HG03103 (cell line): ENCODE measurements around the gene ASRGL1.
"Not testable (repeated sequence)": the region's sequence is repeated elsewhere in the genome, so short reads cannot be mapped to it uniquely, and the experiment has no call there.

Source experiments
- ATAC-seq: cut with Tn5 transposase; IDR thresholded peaks from one replicate; pipeline ENCODE4 v1.9.1; 2021; ENCODE audit warnings: low read depth; ENCODE audit not compliant: unreplicated experiment

Gene ASRGL1

GRCh38 chr11:62337303-62338181 lies at the start of gene ASRGL1:
Gene ASRGL1, plus strand, starts transcription at chr11:62337448. Its CDS starts 530 bp downstream, at chr11:62337978.
- ATAC-seq: no peak

DNA sequence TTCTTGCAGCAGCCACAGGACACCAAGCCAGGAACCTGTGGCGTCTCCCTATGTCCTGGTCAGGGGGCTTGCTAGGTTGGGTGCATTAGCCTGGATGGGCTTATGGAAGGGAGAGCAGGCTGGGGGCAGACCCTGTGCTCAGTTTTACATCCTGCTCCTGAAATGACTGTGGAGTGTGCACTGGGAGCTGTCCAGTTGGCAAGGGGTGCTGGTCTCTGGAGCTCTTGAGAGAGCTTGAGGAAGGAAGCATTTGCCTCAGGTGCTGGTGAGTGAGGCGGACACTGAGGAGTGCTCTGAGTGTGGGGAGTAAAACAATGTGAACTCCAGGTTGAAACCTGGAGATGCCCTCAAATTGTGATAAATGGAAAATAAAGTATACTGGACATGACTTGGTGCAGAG lies 41.7 kb upstream of the ASRGL1 start:
- no peak for ATAC-seq

DNA sequence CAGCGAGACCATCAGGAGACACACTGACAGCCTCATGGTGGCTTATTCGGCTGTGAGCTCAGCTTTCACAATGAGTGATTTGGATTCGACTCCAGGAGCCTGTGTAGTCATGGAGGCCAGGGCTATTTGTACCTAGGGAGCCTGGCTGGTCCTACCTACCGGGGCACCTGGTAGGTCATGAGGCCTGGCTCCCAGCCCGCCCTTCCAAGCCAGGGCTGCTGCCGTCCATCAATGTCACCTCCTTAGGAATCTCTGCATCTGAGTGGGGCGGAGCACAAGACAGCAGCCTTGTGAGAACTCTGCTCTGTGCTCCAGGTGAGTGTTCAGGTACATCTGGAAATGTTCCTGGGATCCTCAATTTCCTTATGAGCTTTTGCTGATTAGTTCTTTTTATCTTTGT lies 38.3 kb upstream of the ASRGL1 start, which contains the start of gene SCGB1D4:
Gene SCGB1D4, minus strand, starts transcription at position 101 of the 400 bp plus-strand sequence. Its CDS starts 65 bp downstream, at position 36.
- no peak for ATAC-seq

DNA sequence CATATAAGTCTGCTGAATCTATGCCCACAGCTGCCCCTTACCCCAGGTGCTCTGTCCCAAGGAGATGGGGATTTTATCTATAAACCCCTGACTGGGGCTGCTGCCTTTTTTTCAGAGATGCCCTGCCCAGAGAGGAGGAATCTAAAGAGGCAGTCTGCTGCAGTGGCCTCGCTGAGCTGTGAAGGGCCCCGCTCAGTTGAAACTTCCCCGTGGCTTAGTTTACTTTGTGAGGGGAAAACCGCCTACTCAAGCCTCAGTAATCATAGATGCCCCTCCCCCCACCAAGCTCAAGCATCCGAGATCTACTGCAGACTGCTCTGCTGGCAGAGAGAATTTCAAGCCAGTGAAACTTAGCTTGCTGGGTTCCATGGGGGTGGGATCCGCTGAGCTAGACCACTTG lies 31.0 kb upstream of the ASRGL1 start:
- ATAC-seq: no peak

- no peak for ATAC-seq
These were observed 29.3 kb upstream of the ASRGL1 start for GRCh38 chr11:62307950-62308349.

DNA sequence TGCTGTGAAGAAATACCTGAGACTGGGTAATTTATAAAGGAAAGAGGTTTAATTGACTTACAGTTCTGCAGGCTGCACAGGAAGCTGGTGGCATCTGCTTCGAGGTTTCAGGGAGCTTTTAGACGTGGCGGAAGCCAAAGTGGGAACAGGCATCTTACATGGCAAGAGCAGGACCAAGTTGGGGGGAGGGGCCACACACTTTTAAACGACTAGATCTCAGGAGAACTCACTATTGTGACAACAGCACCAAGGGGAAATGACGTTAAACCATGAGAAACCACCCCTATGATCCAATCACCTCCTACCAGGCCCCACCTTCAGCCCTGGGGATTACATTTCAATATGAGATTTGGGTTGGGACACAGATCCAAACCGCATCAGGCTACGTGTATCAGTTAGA lies 27.3 kb upstream of the ASRGL1 start:
- ATAC-seq: no peak

- ATAC-seq: no peak
These were observed 21.8 kb upstream of the ASRGL1 start for GRCh38 chr11:62315431-62315830.

DNA sequence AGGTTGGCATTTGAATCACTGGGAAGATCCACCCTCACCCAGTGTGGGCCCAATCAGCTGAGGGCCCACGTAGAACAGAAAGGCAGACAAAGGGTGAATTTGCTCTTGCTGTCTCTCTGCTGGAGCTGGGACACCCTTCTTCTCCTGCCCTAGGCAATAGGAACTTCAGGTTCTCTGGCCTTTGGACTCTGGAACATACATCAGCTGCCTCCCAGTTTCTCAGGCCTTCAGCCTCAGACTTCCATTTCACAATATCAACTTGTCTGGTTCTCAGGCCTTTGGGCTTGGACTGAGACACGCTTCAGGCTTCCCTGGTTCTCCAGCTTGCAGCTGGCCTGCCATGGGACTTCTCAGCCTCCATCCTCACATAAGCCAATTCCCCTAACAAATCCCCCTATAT lies 14.7 kb upstream of the ASRGL1 start:
- no peak for ATAC-seq

DNA sequence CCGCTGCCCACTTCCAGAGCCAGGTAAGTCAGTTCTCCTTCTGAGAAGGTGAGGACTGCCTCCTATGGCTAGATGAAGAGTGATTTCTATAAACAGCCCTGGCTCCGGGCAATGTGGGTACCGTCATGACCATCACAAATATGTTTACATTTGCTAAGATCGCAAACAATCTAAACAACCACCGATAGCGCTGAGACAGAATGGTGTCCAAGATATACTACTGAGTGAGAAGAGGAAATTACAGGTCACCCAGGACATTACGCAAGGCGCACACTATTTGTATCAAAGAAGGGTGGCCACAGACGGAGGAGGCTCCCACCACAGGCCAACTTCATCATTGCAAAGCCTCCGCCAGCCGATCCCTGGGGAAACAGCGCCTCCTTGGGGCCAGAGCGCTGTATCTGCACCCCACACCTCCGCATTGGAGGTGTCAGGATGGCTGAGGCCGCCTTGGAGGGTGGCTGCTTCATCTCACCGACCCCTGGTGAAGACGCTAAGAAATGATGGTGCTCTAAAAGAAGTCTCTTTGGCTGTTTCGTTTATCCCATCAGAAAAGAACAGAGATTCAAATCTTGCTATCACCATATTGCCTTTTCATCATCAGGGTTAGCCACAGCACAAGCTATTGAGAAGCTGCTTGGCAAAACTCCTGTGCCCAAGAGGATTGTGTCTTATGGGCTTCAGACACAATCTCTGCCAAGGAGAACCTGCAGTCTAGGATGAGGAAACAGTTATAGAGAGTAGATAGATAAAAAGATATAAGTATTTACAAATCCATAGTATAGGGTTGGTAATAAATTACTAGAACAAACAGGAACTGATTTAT lies 12.3 kb upstream of the ASRGL1 start:
- no peak for ATAC-seq

DNA sequence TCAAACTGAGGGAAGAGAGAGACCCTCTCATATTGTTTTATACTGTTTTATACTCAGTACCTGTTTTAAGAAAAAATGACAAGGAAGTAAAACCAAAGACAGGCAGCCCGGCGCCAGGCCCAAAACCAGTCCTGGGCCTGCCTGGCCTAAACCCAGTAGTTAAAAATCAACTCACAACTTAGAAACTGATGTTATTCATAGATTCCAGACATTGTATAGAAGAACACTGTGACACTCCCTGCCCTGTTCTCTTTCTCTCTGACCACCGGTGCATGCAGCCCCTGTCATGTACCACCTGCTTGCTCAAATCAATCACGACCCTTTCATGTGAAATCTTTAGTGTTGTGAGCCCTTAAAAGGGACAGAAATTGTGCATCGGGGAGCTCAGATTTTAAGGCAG lies 11.5 kb upstream of the ASRGL1 start:
- ATAC-seq: not testable (repeated sequence)

DNA sequence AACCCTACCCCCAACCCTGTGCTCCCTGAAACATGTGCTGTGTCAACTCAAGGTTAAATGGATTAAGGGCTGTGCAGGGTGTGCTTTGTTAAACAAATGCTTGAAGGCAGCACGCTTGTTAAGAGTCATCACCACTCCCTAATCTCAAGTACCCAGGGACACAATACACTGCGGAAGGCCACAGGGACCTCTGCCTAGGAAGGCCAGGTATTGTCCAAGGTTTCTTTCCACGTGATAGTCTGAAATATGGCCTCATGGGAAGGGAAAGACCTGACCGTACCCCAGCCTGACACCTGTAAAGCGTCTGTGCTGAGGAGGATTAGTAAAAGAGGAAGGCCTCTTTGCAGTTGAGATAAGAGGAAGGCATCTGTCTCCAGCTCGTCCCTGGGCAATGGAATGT lies 10.5 kb upstream of the ASRGL1 start:
- ATAC-seq: not testable (repeated sequence)

GRCh38 chr11:62327541-62327940 lies 9.7 kb upstream of the ASRGL1 start:
- not testable (repeated sequence) for ATAC-seq

DNA sequence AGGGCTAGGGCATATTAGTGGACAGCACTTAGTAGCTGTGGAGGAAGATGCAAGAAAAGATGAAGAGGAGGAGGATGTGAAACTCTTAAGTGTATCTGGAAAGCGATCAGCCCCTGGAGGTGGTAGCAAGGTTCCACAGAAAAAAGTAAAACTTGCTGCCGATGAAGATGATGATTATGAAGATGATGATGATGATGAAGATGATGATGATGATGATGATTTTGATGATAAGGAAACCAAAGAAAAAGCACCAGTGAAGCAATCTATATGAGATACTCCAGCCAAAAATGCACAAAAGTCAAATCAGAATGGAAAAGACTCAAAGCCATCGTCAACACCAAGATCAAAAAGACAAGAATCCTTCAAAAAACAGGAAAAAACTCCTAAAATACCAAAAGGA lies 6.0 kb upstream of the ASRGL1 start:
- not testable (repeated sequence) for ATAC-seq

DNA sequence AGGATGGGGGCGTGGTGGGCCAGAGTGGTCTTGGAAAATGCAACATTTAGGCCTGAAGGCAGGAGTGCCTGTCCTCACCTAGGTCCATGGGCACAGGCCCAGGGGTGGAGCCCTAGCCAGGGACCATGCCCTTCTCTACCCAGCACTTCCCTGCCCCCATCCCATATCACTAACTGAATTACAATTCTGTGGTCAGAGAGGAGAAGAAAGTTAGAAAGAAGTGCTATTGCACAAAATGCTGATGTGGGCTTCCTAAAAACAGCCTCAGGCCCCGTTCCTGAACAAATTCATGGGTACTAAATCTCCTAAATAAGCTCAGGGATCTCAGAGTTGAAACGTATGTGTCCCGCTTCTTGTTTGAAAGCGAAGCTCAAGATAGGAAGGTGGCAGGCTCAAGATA lies 3.5 kb upstream of the ASRGL1 start:
- no peak for ATAC-seq

GRCh38 chr11:62336949-62337302 lies 322 bp upstream of the ASRGL1 start:
- not testable (repeated sequence) for ATAC-seq

DNA sequence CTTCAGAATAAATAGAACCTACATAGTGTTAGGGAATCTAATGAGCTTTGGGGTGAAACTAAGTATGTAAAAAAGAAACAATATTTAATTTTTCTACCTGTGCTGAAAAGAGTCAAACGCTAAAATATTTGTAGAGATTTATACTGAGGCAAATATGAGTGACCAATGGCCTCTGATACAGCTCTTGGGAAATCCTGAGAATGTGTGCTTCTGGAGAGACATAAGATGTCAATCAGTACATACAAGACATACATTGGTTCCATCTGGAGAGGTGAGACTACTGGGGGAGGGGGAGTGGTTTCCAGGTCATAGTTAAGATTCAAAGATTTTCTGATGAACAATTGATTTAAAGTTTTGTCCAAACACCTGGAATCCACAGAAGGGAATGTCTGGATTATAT lies 970 bp downstream of the ASRGL1 start:
- ATAC-seq: no peak

DNA sequence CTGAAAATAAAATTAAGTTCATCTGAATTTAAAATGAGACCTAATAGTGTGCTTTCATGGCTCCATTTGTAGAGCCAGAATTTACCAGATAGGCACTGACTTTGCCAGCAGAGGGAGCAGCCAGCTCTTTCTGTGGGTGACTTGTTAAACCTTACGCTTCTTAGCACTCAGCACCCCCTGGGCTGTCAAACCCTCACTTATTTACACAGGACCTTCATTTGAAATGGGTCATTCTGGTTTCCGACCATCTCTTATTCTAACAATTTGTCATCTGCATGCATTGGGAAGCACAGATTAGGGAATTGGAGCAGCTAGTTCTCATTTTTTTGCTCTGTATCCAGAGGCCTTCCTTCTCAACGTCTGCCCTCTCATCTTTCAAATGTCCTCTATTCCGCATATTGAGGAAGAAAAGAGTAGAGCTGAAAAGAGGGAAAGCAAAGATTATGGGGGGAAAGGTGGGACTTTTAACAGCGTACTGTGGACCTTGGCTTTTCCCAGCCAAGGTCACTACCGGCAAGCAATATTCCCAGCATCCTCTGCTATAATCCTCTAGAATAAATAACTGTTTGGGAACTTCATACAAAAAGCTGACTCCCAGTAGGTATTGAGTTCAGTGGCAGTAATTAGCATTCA lies 3.1 kb downstream of the ASRGL1 start:
- no peak for ATAC-seq

DNA sequence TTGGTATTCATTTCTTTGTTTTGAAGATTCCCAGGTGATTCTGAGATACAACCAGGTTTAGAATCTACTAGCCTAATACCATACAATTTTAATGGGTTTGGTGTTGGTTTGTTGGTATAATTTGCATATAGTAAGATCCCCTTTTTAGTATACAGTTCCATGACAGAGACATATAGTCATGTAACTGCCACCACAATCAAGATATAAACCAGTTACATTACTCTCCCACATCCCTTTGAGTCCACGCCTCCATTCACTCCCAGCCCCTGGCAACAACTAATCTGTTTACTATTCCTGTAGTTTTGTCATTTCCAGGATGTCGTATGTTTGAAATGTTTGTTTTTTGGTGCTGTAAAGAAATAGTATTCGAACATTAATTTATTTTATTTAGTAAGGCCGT lies 4.3 kb downstream of the ASRGL1 start:
- no peak for ATAC-seq

DNA sequence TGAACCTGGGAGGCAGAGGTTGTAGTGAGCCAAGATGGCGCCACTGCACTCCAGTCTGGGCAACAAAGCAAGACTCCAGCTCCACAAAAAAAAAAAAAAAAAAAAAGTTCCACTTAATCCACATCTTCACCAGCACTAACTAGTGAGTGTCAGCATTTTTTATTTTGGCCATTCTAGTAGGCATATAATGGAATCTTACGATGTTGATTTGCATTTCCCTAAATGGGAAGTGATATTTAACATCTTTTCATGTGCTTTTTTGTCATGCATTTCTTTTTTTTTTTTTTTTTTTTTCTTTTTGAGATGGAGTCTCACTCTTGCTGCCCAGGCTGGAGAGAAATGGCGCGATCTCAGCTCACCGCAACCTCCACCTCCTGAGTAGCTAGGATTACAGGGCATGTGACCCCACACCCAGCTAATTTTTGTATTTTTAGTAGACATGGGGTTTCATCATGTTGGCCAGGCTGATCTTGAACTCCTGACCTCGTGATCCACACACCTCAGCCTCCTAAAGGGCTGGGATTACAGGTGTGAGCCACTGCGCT lies 6.5 kb downstream of the ASRGL1 start:
- not testable (repeated sequence) for ATAC-seq

DNA sequence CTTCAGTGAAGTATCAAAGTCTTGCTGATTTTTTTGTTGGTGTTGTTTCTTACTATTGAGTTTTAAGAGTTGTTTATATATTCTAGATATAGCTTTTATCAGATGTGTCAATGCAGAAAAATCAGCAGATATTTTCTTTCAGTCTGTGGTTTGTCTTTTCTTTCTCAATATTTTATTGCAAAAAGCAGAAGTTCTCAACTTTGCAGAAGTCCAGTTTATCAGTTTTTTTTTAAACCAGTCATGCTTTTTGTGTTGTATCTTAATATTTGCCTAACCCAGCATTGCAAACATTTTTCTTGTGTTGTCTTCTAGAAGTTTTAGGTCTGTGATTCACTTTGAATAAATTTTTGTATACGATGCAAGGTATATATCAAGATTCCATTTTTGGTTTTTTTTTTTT lies 7.0 kb downstream of the ASRGL1 start:
- ATAC-seq: no peak

GRCh38 chr11:62345861-62346260 lies 8.6 kb downstream of the ASRGL1 start:
- ATAC-seq: no peak
